Epithelial cell of esophagus (primary cell): Measurements from ENCODE around the gene PARD3B.

ENCODE experiments used
- DNase-seq: peaks from one replicate; pipeline ENCODE4 v3.0.0; 2010; ENCODE audit warnings: low read depth
- H3K4me3 ChIP-seq: 2 replicates; pipeline ENCODE4 v1.5.1; 2011; ENCODE audit warnings: mild to moderate bottlenecking, low read length, control low read depth
- CTCF ChIP-seq: IDR thresholded peaks from 2 replicates; pipeline ENCODE4 v1.5.1; 2011; ENCODE audit warnings: low read depth, mild to moderate bottlenecking, low read length, control low read depth, inconsistent platforms; ENCODE audit not compliant: insufficient read depth; ENCODE audit errors: missing control alignments

The PARD3B gene

GRCh38 chr2:205570648-205571047 lies 1025.4 kb downstream of the PARD3B start:
- no peak overlapping the region for H3K4me3 ChIP-seq
- TF ChIP-seq CTCF: no peak
- DNase-seq: no peak

GRCh38 chr2:205571360-205571959 lies 1026.2 kb downstream of the PARD3B start:
- H3K4me3 ChIP-seq: no peak overlapping the region
- TF ChIP-seq CTCF: no peak
- no peak for DNase-seq

- DNase-seq: peak; percentile 91
- no peak for TF ChIP-seq CTCF
These were observed 1028.7 kb downstream of the PARD3B start for GRCh38 chr2:205574001-205574400.

GRCh38 chr2:205579335-205579734 lies 1034.1 kb downstream of the PARD3B start:
- no peak for DNase-seq
- no peak overlapping the region for H3K4me3 ChIP-seq
- TF ChIP-seq CTCF: no peak

More at GRCh38 chr2:205574001-205574400, 1028.7 kb downstream of the PARD3B start:
- H3K4me3 ChIP-seq: no peak overlapping the region

GRCh38 chr2:205580212-205580987 lies 1035.1 kb downstream of the PARD3B start:
- no peak overlapping the region for H3K4me3 ChIP-seq
- peak; percentile 36 for DNase-seq
- TF ChIP-seq CTCF: no peak

GRCh38 chr2:205582366-205582765 lies 1037.1 kb downstream of the PARD3B start:
- DNase-seq: no peak
- TF ChIP-seq CTCF: no peak
- no peak overlapping the region for H3K4me3 ChIP-seq
